Duodenal mucosa (tissue), 2 donors: ENCODE data around the gene ULK3.

Experiments used
- H3K27ac ChIP-seq: one replicate; pipeline ENCODE4 v1.7.0; 2013; ENCODE audit warnings: low read depth, low read length
- H3K27me3 ChIP-seq, 2 donors: one replicate each; pipeline ENCODE4 v1.7.0; 2013; ENCODE audit warnings: low read length in 2 of 2, control low read depth in 1 of 2; ENCODE audit not compliant: insufficient read depth in 2 of 2, control insufficient read depth in 1 of 2
- H3K36me3 ChIP-seq, 2 donors: one replicate each; pipeline ENCODE4 v1.7.0; 2013; ENCODE audit warnings: low read length in 2 of 2, control low read depth in 1 of 2; ENCODE audit not compliant: insufficient read depth in 2 of 2, control insufficient read depth in 1 of 2
- H3K4me1 ChIP-seq, 2 donors: one replicate each; pipeline ENCODE4 v1.7.0; 2013; ENCODE audit warnings: low read length in 2 of 2, control low read depth in 1 of 2; ENCODE audit not compliant: insufficient read depth in 2 of 2, control insufficient read depth in 1 of 2
- H3K4me3 ChIP-seq, 2 donors: one replicate each; pipeline ENCODE4 v1.7.0; 2013; ENCODE audit warnings: low read length in 2 of 2, low read depth in 1 of 2
- H3K9ac ChIP-seq, 2 donors: one replicate each; pipeline ENCODE4 v1.7.0; 2013; ENCODE audit warnings: low read length in 2 of 2, low read depth in 1 of 2
- H3K9me3 ChIP-seq, 2 donors: one replicate each; pipeline ENCODE4 v1.7.0; 2013; ENCODE audit warnings: low read length in 2 of 2, control low read depth in 1 of 2; ENCODE audit not compliant: control insufficient read depth in 1 of 2

The ULK3 gene

GRCh38 chr15:74833376-74834107, 9.4 kb downstream of the ULK3 start:
- Histone ChIP-seq H3K27me3 (peaks cover 0 to 3% of the 10 kb centered on the region in 2 donors), H3K36me3 (peaks cover 7 to 15% of the 10 kb centered on the region in 2 donors), H3K9me3 (no peaks in the 10 kb centered on the region), H3K9ac (no peak overlapping the region), H3K27ac (no peak overlapping the region), H3K4me1 (peaks cover 23 to 24% of the 10 kb centered on the region in 2 donors), H3K4me3 (no peak overlapping the region)

DNA sequence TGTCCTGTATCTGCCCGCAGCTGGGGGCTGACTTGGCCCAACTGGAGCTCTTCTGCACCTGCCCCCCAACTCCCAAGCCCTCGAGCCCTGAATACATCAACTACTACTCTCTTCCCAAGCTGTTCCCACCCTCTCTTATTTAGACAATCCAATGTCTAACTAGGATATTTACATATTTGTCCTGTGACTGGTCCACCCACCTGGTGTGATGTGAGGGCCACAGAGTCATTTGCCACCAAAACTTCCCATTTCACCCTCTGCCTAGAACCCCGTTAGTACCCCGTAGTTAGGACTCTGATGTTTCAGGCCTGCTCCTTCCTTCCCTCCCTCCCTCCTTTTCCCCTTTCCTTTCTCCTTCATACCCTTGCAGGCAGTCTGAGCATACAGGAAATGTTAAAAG, 10.1 kb downstream of the ULK3 start:
- Histone ChIP-seq H3K4me3 (no peak overlapping the region), H3K9ac (peak overlapping the region in 1 of 2 donors; percentile 49), H3K27me3 (peaks cover 4 to 9% of the 10 kb centered on the region in 2 donors), H3K27ac (no peak overlapping the region), H3K36me3 (peaks cover 7 to 8% of the 10 kb centered on the region in 2 donors), H3K9me3 (no peaks in the 10 kb centered on the region), H3K4me1 (peaks cover 23 to 24% of the 10 kb centered on the region in 2 donors)

DNA sequence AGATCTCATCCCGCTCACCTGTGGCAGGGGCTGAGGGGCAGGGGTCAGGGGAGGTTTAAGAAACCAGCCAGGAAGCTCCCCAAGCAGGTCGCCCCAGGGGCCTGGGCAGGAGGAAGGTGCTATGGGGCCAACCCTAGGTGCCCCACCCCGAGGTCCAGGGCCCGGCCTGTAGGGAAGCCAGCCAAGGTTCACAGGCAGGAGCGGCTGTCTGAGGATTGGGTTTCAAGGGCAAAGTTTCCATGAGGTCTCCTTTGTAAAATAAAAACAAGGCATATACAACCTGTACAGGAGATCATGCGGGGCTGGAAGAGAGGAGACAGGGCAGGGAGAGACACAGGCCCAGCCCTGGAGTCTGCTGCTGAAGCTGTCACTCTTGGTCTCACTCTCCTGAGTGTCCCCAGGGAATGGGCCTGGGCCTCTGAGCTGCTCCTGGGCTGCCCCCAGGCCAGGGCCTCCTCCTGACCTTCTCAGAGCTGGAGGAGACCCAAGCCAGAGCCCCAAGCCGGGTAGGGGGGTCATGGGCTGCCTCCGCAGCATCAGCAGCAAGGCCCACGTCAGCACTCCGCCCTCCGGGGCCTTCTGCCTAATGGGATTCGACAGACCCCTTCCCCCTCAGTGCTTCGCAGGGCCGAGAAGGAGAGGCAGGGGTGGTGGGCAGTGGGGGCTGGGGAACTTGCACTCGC, 11.0 kb downstream of the ULK3 start:
- H3K27ac ChIP-seq = peak overlapping the region; percentile 58
- peaks cover 5 to 7% of the 10 kb centered on the region in 2 donors for H3K36me3 ChIP-seq
- peaks cover 23 to 24% of the 10 kb centered on the region in 2 donors for H3K4me1 ChIP-seq
- peak overlapping the region in 1 of 2 donors; percentile 12 for H3K4me3 ChIP-seq
- H3K9ac ChIP-seq = peak overlapping the region in 1 of 2 donors; percentile 49
- no peaks in the 10 kb centered on the region for H3K9me3 ChIP-seq
- H3K27me3 ChIP-seq = peaks cover 10 to 16% of the 10 kb centered on the region in 2 donors

GRCh38 chr15:74830868-74831267, 12.1 kb downstream of the ULK3 start:
- peaks cover 13 to 22% of the 10 kb centered on the region in 2 donors for H3K27me3 ChIP-seq
- no peaks in the 10 kb centered on the region for H3K9me3 ChIP-seq
- peaks cover 23 to 24% of the 10 kb centered on the region in 2 donors for H3K4me1 ChIP-seq
- H3K27ac ChIP-seq = no peak overlapping the region
- no peak overlapping the region for H3K4me3 ChIP-seq
- H3K36me3 ChIP-seq = peaks cover 0 to 2% of the 10 kb centered on the region in 2 donors
- no peak overlapping the region for H3K9ac ChIP-seq

DNA sequence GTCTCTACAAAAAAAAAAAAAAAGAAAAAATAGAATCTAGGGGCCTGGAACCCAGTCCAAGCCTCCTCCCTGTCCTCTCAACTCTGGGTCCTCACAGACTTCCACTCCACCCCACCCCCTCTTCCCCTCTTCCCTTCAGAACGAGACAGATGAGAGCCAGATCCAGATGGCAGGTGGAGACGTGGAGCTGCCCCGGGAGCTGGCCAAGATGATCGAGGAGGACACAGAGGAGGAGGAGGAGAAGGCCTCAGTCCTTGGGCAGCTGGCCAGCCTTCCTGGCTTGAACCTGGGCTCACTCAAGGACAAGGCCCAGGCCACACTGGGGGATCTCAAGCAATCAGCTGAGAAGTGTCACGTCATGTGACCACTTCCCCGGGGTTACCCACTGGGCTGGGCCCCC, 13.0 kb downstream of the ULK3 start:
- no peak overlapping the region for H3K4me3 ChIP-seq
- H3K27me3 ChIP-seq = peaks cover 13 to 28% of the 10 kb centered on the region in 2 donors
- H3K9me3 ChIP-seq = no peaks in the 10 kb centered on the region
- H3K9ac ChIP-seq = no peak overlapping the region
- no peak overlapping the region for H3K27ac ChIP-seq
- peaks cover 23 to 24% of the 10 kb centered on the region in 2 donors for H3K4me1 ChIP-seq
- no peaks in the 10 kb centered on the region for H3K36me3 ChIP-seq

- Histone ChIP-seq H3K4me3 (no peak overlapping the region), H3K9ac (no peak overlapping the region), H3K36me3 (no peaks in the 10 kb centered on the region), H3K9me3 (no peaks in the 10 kb centered on the region), H3K27me3 (peaks cover 13 to 28% of the 10 kb centered on the region in 2 donors), H3K4me1 (peaks cover 23 to 24% of the 10 kb centered on the region in 2 donors), H3K27ac (no peak overlapping the region)
These were observed 13.5 kb downstream of the ULK3 start for GRCh38 chr15:74829486-74829885.

DNA sequence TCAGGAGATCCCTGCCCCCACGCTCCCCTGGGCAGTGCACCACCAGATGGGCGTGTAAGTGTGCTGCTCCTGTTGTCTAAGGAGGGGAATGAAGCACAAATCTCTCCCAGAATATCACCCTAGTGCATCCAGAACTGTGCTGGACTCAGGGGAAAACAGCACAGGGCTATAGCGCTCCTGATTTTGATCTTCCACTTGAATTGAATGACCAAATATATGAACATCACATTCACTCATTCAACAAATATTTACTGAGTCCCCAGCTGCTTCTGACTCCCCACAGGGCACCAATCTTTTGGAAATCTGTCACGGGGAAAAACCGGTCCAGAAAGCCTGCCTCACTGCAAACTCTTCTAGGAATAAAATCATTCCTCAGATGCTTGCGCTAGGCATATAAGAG, 14.1 kb downstream of the ULK3 start:
- H3K4me1 ChIP-seq = peaks cover 23 to 24% of the 10 kb centered on the region in 2 donors
- no peak overlapping the region for H3K27ac ChIP-seq
- no peak overlapping the region for H3K9ac ChIP-seq
- H3K27me3 ChIP-seq = peaks cover 13 to 28% of the 10 kb centered on the region in 2 donors
- H3K4me3 ChIP-seq = no peak overlapping the region
- H3K9me3 ChIP-seq = no peaks in the 10 kb centered on the region
- no peaks in the 10 kb centered on the region for H3K36me3 ChIP-seq

DNA sequence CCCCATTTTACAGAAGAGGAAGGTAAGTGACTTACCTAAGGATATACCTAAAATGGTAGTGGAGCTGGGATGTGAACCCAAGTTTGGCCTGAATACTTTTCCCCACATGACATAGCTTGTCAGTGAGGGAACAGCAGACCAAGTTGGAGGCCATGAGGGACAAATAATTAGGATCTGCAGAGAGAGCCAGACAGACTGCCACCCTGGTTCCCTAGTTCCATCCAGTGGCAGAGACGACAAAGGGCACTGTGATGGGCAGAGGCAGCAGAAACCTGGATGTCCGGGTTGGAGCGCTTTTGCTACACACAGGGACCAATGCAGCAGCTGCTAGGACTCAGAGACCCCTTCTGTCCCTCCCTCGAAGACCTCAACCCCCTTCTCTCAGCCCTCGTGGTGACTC, 15.3 kb downstream of the ULK3 start:
- no peaks in the 10 kb centered on the region for H3K9me3 ChIP-seq
- H3K27me3 ChIP-seq = peaks cover 13 to 28% of the 10 kb centered on the region in 2 donors
- no peak overlapping the region for H3K27ac ChIP-seq
- H3K36me3 ChIP-seq = no peaks in the 10 kb centered on the region
- peaks cover 15% of the 10 kb centered on the region in 2 donors for H3K4me1 ChIP-seq
- H3K9ac ChIP-seq = no peak overlapping the region
- no peak overlapping the region for H3K4me3 ChIP-seq

- peaks cover 8% of the 10 kb centered on the region in 2 donors for H3K4me1 ChIP-seq
- H3K4me3 ChIP-seq = no peak overlapping the region
- no peak overlapping the region for H3K27ac ChIP-seq
- H3K9me3 ChIP-seq = no peaks in the 10 kb centered on the region
- no peaks in the 10 kb centered on the region for H3K36me3 ChIP-seq
- no peak overlapping the region for H3K9ac ChIP-seq
- H3K27me3 ChIP-seq = peaks cover 13 to 28% of the 10 kb centered on the region in 2 donors
These were observed 16.0 kb downstream of the ULK3 start for GRCh38 chr15:74826921-74827320.

- Histone ChIP-seq H3K9ac (no peak within 1 kb of the TSS), H3K27ac (no peak within 1 kb of the TSS), H3K36me3 (no peaks in the 10 kb centered on the region), H3K27me3 (peaks cover 13 to 28% of the 10 kb centered on the region in 2 donors), H3K4me1 (peaks cover 4 to 6% of the 10 kb centered on the region in 2 donors), H3K9me3 (no peaks in the 10 kb centered on the region), H3K4me3 (no peak within 1 kb of the TSS)
These were observed 16.6 kb downstream of the ULK3 start, which contains the start of gene CPLX3 for GRCh38 chr15:74826364-74826819. TSS of gene CPLX3 (plus strand) at chr15:74826627. CDS start at chr15:74826704, 77 bp downstream.
